Measurements from ENCODE around the gene SH2D4B.

The SH2D4B gene

GRCh38 chr10:80691441-80691840 lies 153.7 kb downstream of the SH2D4B start:
- no peak overlapping the region for H3K27ac Mint-ChIP-seq
- peaks cover 9% of the 10 kb centered on the region for H3K27me3 Mint-ChIP-seq (ENCODE audit: low read depth, poor library complexity)
- H3K9me3 Mint-ChIP-seq = no peaks in the 10 kb centered on the region
- no peak for DNase-seq
- peaks cover 50% of the 10 kb centered on the region for H3K4me1 Mint-ChIP-seq
- no peak for TF ChIP-seq CTCF (IDR thresholded peaks at IDR 0.05)
- H3K4me3 Mint-ChIP-seq = no peak overlapping the region
- no peaks in the 10 kb centered on the region for H3K36me3 Mint-ChIP-seq (ENCODE audit: low read depth)

- DNase-seq = no peak
- no peaks in the 10 kb centered on the region for H3K9me3 Mint-ChIP-seq
- no peak overlapping the region for H3K4me3 Mint-ChIP-seq
- no peak for TF ChIP-seq CTCF (IDR thresholded peaks at IDR 0.05)
- peaks cover 70% of the 10 kb centered on the region for H3K4me1 Mint-ChIP-seq
- peaks cover 9% of the 10 kb centered on the region for H3K27me3 Mint-ChIP-seq (ENCODE audit: low read depth, poor library complexity)
- H3K27ac Mint-ChIP-seq = no peak overlapping the region
- H3K36me3 Mint-ChIP-seq (ENCODE audit: low read depth) = no peaks in the 10 kb centered on the region
Measured at GRCh38 chr10:80693565-80693964, 155.9 kb downstream of the SH2D4B start.

GRCh38 chr10:80694930-80695329 lies 157.2 kb downstream of the SH2D4B start:
- Mint-ChIP-seq H3K4me1 (peaks cover 84% of the 10 kb centered on the region), H3K27me3 (ENCODE audit: low read depth, poor library complexity) (peaks cover 6% of the 10 kb centered on the region), H3K36me3 (ENCODE audit: low read depth) (no peaks in the 10 kb centered on the region), H3K4me3 (no peak overlapping the region), H3K27ac (no peak overlapping the region), H3K9me3 (no peaks in the 10 kb centered on the region)
- no peak for TF ChIP-seq CTCF (IDR thresholded peaks at IDR 0.05)
- DNase-seq = no peak

Data from nephron progenitor cell (in vitro differentiated cells).